ENCODE data around the gene ART1.
"Not testable (repeated sequence)": the region's sequence is repeated elsewhere in the genome, so short reads cannot be mapped to it uniquely, and the experiment has no call there.

ART1 gene

GRCh38 chr11:3632070-3632660 lies 12.8 kb upstream of the ART1 start:
- DNase-seq: no peak

DNA sequence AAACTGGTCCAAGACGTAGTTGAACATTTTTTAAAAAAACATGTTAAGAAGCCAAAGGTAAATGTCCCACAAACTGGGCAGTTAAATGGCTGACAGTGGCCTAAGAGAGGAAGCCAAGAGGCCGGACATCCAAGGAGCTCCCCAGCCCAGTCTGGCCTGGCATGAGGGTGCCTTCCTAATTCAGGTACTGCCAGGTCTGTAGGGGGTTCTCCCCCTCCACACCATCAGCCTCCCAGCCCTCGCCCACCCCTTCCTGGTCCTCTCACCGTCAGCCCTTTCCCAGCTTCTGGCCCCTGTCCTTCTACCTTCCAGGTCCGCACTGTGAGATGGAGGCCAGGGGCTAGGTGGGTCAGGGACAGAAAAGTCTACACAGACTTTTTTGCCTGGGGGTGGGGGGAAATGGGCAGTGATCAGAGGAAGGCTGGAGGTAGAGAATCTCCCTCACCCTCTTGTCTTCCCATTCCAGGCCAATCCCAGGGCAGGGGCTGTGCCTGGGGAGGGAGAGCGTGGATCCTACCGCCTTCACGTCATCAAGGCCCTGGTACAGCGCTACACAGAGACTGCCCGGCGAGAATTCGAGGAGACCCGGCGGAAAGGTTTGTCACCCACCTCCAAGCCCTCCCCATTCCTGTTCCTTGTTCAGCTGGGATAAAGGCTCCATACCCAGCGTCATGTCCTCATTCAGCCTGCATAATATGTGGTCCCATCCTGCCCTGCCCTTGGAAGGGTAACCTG lies 9.1 kb upstream of the ART1 start:
- DNase-seq: no peak

DNA sequence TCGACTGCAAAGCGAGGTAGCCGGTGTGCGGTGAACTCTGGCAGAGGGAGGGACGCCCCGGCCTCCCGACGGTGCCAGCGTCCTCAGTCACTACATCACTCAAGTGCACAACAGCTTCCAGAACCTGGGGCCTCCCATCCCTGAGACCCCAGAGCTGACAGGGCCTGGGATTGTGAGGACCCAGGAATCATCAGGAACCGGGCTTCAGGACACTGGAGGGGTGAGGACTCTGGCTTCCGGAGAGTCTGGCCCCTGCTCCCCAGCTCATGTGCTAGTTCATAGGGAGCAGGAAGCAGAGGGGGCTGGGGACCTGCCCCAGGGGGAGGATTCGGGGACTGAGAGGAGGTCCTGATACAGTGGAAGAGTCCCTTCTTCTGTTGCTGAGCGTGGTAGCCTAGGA lies 7.7 kb upstream of the ART1 start:
- no peak for DNase-seq

GRCh38 chr11:3638513-3638912 lies 6.4 kb upstream of the ART1 start:
- DNase-seq: no peak

- DNase-seq: no peak
These were observed 5.1 kb upstream of the ART1 start for GRCh38 chr11:3639841-3640240.

DNA sequence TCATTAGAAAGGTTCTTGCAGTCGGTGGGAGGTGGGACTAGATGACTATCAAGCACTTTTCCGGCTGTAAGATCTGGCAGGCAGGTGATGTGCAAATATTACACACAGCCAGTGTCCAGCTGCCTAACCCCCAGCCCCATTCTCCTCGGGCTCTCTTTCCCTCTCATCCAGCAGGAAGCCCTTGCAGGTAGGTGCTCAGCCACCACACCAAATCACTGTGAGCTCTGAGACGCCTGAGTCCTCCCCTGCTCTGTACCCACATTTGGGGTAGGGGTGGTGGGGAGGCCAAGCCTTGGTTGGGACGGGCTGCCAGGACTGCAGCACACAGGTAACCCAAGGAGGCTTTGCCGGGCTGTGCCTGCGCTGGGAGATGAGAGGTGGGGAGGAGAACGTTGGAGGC lies 3.7 kb upstream of the ART1 start:
- DNase-seq: no peak

DNA sequence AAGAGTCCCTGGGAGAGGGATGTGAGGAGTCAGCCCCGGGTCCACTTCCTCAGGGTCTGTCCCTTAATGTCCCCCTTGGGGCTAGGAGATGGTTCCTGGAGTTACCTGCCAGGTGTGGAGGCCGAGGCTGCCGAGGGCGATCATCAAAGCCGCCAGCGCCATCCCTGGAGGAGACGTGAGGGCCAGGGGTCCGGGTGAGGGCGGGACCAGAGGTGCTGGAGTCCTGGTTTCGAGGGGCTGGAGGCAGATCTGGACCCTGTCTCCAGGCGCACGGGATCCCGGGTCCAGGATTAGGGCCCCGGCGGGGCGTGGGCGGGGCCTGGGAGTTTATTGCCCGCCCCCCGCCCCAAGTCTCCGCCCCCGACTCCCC lies 3.2 kb upstream of the ART1 start, which contains the start of gene ART5:
Gene ART5 (minus strand): TSS at position 292 of the 370 bp plus-strand sequence. CDS start 130 bp downstream, at position 162.
- DNase-seq: no peak

- DNase-seq: peak; percentile 56
These were observed 2.6 kb upstream of the ART1 start for GRCh38 chr11:3642071-3642951.

DNA sequence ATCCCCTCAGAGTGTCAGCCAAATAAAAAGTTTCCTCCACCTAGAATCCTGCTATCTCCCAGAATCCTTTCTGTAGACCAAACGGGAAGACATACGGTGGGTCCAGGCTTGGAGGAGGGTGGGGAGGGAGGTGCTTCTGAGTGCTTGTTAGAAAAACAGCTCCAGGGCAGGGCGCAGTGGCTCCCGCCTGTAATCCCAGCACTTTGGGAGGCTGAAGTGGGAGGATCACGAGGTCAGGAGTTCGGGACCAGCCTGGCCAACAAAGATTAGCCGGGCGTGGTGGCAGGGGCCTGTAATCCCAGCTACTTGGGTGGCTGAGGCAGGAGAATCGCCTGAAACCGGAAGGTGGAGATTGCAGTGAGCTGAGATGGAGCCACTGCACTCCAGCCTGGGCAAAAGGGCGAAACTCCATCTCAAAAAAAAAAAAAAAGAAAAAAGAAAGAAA lies 1.8 kb upstream of the ART1 start:
- DNase-seq: not testable (repeated sequence)

GRCh38 chr11:3645552-3645951 lies 624 bp downstream of the ART1 start:
- DNase-seq: no peak

- DNase-seq: not testable (repeated sequence)
These were observed 3.9 kb downstream of the ART1 start for GRCh38 chr11:3648843-3649242.

DNA sequence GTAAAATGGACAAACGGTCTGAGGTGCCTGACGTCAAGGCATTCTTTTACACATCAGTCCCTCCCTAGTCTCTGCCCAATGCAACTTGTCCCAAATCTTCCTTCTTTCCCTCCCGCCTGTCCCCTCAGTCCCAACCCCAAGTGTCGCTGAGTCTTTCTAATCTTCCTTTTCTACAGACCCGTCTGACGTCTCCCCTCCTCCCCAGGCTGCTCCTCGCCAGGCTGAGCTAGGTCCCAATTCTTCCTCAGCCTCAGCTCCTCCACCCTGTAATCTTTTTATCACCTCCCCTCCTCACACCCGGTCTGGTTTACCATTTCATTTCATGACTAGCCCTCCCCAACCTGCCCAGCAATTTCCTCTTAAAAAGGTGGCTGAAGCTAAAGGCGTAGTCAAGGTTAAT lies 4.4 kb downstream of the ART1 start:
- DNase-seq: not testable (repeated sequence)

DNA sequence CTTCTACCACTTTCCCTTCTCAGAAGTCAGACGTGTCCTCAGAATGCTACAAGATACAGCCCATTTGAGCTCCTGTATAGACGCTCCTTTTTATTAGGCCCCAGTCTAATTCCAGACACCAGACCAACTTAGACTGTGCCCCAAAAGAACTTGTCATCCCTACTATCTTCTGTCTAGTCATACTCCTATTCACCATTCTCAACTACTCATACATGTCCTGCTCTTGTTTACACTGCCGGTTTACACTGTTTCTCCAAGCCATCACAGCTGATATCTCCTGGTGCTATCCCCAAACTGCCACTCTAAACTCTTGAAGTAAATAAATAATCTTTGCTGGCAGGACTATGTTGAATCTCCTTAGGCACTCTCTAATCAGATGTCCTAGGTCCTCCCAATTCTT lies 7.6 kb downstream of the ART1 start:
- DNase-seq: not testable (repeated sequence)

- DNase-seq: no peak
These were observed 10.6 kb downstream of the ART1 start for GRCh38 chr11:3655547-3655946.

GRCh38 chr11:3657331-3657730 lies 12.4 kb downstream of the ART1 start:
- not testable (repeated sequence) for DNase-seq

DNA sequence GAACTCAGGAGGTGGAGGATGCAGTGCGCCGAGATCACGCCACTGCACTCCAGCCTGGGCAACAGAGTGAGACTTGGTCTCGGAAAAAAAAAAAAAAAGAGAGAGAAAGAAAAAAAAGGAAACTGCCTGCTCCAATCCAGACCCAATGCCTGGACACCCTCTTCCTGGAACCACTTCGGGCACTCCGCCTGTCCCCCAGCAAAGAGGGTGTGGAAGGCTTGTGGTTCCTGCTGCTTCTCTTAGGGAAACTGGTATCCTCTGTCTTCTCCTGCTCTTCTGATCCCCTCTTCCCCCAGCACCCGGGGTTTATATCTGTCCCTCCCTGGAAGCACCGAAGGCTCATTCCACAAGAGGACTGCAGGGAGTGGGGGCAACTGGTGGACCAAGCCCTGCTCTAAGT lies 13.3 kb downstream of the ART1 start:
- no peak for DNase-seq

GRCh38 chr11:3659595-3660515 lies 14.9 kb downstream of the ART1 start:
- DNase-seq: no peak

DNA sequence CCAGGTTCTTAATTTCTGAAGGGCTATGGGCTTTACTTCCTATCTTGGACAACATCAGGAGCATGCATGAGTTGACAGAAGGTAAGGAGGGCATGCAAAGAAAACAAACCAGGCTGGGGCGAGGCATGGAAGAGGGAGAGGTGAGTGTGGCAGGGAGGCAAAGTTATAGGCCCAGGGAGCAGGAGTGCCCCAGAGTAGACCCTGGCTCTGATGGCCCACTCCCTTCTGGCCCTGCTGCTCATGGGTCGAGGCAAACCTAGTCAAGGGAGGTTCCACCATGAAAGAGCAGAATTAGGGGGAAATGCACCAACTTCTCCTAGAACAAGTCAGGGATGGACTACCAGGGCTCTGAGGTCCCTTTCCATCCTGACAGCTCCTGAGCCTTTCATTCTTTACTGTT lies 16.0 kb downstream of the ART1 start:
- DNase-seq: no peak

GRCh38 chr11:3662856-3663255 lies 17.9 kb downstream of the ART1 start:
- DNase-seq: no peak

DNA sequence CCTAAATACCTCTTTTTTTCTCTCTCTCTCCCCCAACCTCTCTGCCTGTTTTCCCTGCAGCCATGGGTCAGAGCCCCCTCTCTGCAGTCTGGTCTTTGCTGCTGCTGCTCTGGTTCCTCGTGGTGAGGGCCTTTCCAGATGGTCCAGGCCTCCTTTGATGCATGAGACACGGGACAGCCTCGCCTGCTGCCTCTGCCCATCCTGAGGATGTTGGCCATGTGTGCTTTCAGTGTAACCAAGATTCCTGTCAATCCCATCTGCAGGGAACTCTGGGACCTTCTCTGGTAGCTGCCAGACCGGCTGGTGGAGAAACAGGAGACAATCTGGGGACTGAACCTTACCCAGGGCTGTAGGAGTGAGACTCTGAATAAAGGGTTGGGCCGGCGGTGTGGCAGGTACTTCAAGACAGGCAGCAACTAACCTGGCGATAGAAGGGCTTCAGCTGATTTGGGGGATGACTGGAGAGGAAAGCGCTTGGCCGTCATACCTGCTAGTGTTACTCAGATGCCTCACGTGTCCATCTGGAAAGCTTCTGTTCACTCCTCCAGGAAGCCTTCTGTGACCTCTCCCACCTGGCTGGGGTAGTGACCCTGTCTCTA lies 19.2 kb downstream of the ART1 start:
- no peak for DNase-seq

DNA sequence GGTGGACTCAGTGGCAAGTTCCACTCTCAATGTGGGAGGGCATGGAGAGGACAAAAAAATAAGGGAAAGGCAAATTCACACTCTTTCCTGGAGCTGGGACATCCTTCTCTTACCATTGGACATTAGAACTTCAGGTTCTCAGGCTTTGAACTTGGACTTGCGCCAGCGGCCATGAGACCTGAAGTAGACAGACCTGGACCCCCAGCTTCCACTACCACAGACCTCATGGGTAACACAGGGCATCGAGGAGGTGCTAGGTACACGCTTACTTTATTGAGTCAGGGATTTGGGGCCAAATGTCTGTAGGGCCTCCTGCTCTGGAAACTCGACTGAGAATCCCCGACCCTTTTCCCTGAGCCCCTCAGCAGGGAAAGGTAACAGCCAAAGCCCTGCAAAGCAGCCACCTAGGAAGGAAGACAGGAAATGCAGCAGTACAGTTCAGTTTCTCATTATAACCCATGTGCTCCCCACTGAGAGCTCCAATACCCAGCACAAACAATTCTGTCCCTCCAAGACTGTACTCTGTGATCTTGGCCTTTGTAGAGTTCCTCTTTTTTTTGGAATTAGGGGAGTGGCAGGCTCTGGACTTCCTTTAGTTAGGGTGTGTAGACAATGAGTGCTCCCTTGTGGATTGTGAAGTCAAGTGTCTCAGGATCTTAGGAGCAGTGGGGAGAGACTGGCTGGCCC lies 20.6 kb downstream of the ART1 start:
- DNase-seq: no peak

All from CD4-positive, alpha-beta T cell treated with Interleukin-4 for 4 hours (primary cell).